ENCODE results near the gene HSPA1A.

HSPA1A gene

DNA sequence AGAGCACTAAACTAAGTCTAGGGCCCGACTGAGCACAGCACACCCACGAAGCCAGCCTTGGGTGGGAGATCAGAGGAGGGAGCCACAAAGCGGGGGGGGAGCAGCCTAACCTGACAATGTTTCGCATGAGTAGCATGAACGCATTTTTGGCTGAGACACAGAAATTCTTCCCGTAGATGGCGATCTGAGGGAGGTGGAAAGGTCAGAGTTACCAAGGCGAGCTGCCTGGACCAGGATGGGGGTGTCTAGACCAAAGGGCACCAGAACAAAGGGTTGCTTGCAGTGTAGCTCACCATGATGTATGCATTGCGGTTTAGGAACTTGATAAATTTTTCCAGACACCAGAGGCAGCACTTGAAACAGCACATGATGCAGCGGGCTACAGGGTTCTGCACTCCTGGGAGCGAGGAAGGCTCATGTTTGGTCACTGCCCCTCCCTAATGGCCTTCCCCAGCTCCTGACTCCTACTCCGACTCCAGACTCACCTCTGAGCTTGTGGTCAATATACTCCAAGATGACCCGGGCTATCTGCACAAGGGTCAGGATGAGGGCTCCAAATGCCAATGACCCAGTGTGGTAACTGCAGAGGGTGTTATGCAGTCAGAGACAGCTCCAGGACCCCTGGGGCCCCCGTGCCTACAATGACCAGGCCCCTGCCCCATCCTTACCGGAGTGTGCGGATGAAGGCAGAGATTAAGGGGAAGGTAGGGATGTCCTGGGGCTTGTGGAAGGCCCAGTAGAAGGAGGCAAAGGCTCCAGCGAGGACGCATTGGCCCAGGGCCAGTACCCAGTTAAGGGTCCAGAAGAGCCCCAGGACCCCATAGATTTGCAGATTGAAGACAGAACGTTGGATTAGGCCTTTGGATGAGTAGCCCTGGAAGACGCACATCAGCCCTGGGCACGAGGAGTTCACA, 50.1 kb downstream of the HSPA1A start:
- DNase-seq: no peak
